K562 (cell line): ENCODE results near the gene TRAF1. TPM values are rescaled to one million over a fixed set of nuclear protein-coding genes. Genes with fewer than 3 reads are reported as not detected.

Experiments used
- ATAC-seq: fragments of 200-7000 bp; cut with Tn5 transposase; 3 replicates; pipeline ENCODE4 v1.9.1; 2020; ENCODE audit warnings: moderate library complexity
- BruUV-seq: library from RNA; stranded (reverse); fragments of 400-500 nt; replicated peaks from 2 replicates; lab custom pipeline; 2021; lab: Mats Ljungman, UMichigan
- CTCF ChIA-PET: fragments of 300-600 bp; formaldehyde crosslinking; extraction: SDS; loops from one replicate; lab custom pipeline; 2021; ENCODE audit warnings: low intra/inter-chr PET ratio; lab: Yijun Ruan, JAX
- POLR2A ChIA-PET: fragments of 300-600, 350-650 bp; sonication (Branson Sonifier 250); formaldehyde crosslinking; extraction: SDS; loops from one replicate; lab custom pipeline; 2021; ENCODE audit warnings: antibody characterized with exemption, inconsistent platforms; lab: Yijun Ruan, JAX
- DNase-seq, 4 experiments: peaks; one replicate each; pipeline versions ENCODE4 v3.0.0 to v3.0.0-alpha.2; 2011 to 2018; ENCODE audit warnings: low spot score in 3 of 4, mixed read lengths in 3 of 4; ENCODE audit errors: extremely low read depth in 1 of 4
- FAIRE-seq: peaks from 2 replicates; lab custom pipeline; 2011; peaks lifted over from hg19 to GRCh38; lab: Jason Lieb, UNC
- H2AFZ ChIP-seq: 2 replicates; pipeline ENCODE4 v1.6.0; 2011; ENCODE audit warnings: low read depth, low read length, control low read depth, inconsistent platforms
- H3K27ac ChIP-seq: fragments of 200-600 bp; 3 replicates; pipeline ENCODE4 v1.8.0; 2011; ENCODE audit warnings: low read depth, mild to moderate bottlenecking, control low read depth, inconsistent platforms, low read length, moderate library complexity, mixed read lengths; ENCODE audit errors: extremely low read depth
- H3K27me3 ChIP-seq, 2 experiments: fragments of 300-600 bp in 1 of 2; 2 replicates in 1 of 2; 3 replicates in 1 of 2; pipeline versions ENCODE4 v1.6.0 to v1.8.0; 2011; ENCODE audit warnings: inconsistent platforms in 2 of 2, low read length in 2 of 2, mild to moderate bottlenecking in 1 of 2, mixed read lengths in 1 of 2, moderate library complexity in 1 of 2; ENCODE audit not compliant: control insufficient read depth in 2 of 2, insufficient read depth in 2 of 2
- H3K36me3 ChIP-seq: fragments of 300-600 bp; 3 replicates; pipeline ENCODE4 v1.8.0; 2011; ENCODE audit warnings: mild to moderate bottlenecking, low read length, inconsistent platforms; ENCODE audit not compliant: control insufficient read depth, insufficient read depth
- H3K4me1 ChIP-seq, 2 experiments: fragments of 200-600 bp in 1 of 2; replicated peaks in 1 of 2; 2 replicates in 1 of 2; 3 replicates in 1 of 2; pipeline versions ENCODE4 v1.5.1 to v1.8.0; 2011; ENCODE audit warnings: inconsistent platforms in 2 of 2, low read length in 2 of 2, mild to moderate bottlenecking in 1 of 2, mixed read lengths in 1 of 2, moderate library complexity in 1 of 2; ENCODE audit not compliant: control insufficient read depth in 2 of 2, insufficient read depth in 2 of 2
- H3K4me2 ChIP-seq: 2 replicates; pipeline ENCODE4 v1.6.1; 2011; ENCODE audit warnings: low read length, control low read depth, inconsistent platforms, mixed read lengths; ENCODE audit not compliant: insufficient read depth
- H3K4me3 ChIP-seq: fragments of 200-600 bp; sonication (generic), shearing (Covaris generic); 2 replicates; pipeline ENCODE4 v1.5.1; 2016; ENCODE audit warnings: control low read depth, inconsistent platforms
- H3K79me2 ChIP-seq: fragments of 200-600 bp; 3 replicates; pipeline ENCODE4 v1.8.0; 2011; ENCODE audit warnings: low read length, inconsistent platforms; ENCODE audit not compliant: control insufficient read depth, insufficient read depth
- H3K9ac ChIP-seq, 2 experiments: 2 replicates each; pipeline versions ENCODE4 v1.6.0 to v1.6.1; 2011; ENCODE audit warnings: low read depth in 2 of 2, low read length in 2 of 2, control low read depth in 1 of 2, inconsistent platforms in 1 of 2, mild to moderate bottlenecking in 1 of 2, mixed read lengths in 1 of 2; ENCODE audit not compliant: insufficient read depth in 1 of 2
- H3K9me1 ChIP-seq: one replicate; pipeline ENCODE4 v1.6.0; 2011; ENCODE audit warnings: inconsistent platforms, mild to moderate bottlenecking, low read length, moderate library complexity; ENCODE audit not compliant: control insufficient read depth, insufficient read depth
- H3K9me3 ChIP-seq: replicated peaks from 2 replicates; pipeline ENCODE4 v1.5.1; 2011; ENCODE audit warnings: low read depth, low read length, inconsistent platforms; ENCODE audit not compliant: control insufficient read depth, insufficient read depth
- H4K20me1 ChIP-seq: replicated peaks from 2 replicates; pipeline ENCODE4 v1.6.1; 2011; ENCODE audit warnings: low read length, inconsistent platforms, mixed read lengths; ENCODE audit not compliant: control insufficient read depth, insufficient read depth
- CXXC5 ChIP-seq: fragments of 250-450 bp; sonication (Bioruptor Pico); IDR thresholded peaks from 2 replicates; pipeline ENCODE4 v1.8.0; 2022; ENCODE audit warnings: inconsistent platforms, mild to moderate bottlenecking, moderate library complexity
- HNRNPH1 ChIP-seq: fragments of 200-400 bp; formaldehyde crosslinking; optimal IDR thresholded peaks from 2 replicates; pipeline ENCODE3; 2017; ENCODE audit warnings: low read depth, mild to moderate bottlenecking, low read length, moderate library complexity
- NFIX ChIP-seq: fragments of 250-450 bp; sonication (Bioruptor Pico); IDR thresholded peaks from 2 replicates; pipeline ENCODE4 v1.4.0; 2020; ENCODE audit warnings: low read depth, mild to moderate bottlenecking, moderate library complexity
- RCOR1 ChIP-seq, 2 experiments: IDR thresholded peaks; 2 replicates each; pipeline ENCODE4 v1.6.1; 2012; ENCODE audit warnings: low read depth in 2 of 2, low read length in 2 of 2, borderline replicate concordance in 1 of 2, improper control_type of control experiment in 1 of 2
- RFX1 ChIP-seq: fragments of 450-650 bp; IDR thresholded peaks from 2 replicates; pipeline ENCODE4 v1.6.1; 2016; ENCODE audit warnings: mild to moderate bottlenecking, moderate library complexity
- THRAP3 ChIP-seq: fragments of 450-650 bp; IDR thresholded peaks from 2 replicates; pipeline ENCODE4 v1.6.1; 2016; ENCODE audit warnings: mild to moderate bottlenecking, inconsistent platforms, borderline replicate concordance
- WGBS: fragments of 100-300 bp; shearing (Covaris generic); methylation state at CpG from one replicate; pipeline ENCODE4 v1.1.6; 2016; ENCODE audit warnings: low coverage, mixed read lengths; ENCODE audit not compliant: insufficient coverage; ENCODE audit errors: missing lambda C conversion rate; 5-methylcytosine and 5-hydroxymethylcytosine counted together
- in situ Hi-C: fragments of 300-500 bp; cut with MboI; formaldehyde crosslinking; loops from 4 replicates; pipeline ENCODE4 v1.15.0; 2018; ENCODE audit warnings: inconsistent platforms, mixed read lengths
- intact Hi-C: fragments of 100-400 bp; cut with micrococcal nuclease; formaldehyde crosslinking; loops from 2 replicates; pipeline ENCODE4 v1.14.2; 2022
- polyA plus RNA-seq, 8 experiments: library from polyadenylated mRNA; depleted of rRNA in 4 of 8; stranded (reverse) in 5 of 8; unstranded in 3 of 8; fragments of >200 nt; fragmentation: Nextera tagmentation in 2 of 8; fragmentation: Illumina TruSeq in 1 of 8; extraction: Ambion mirVana in 2 of 8; extraction: Trizol in 1 of 8; gene quantifications; 2 replicates each; pipeline versions ENCODE4 v1.2.1 to v1.2.3, GENCODE V29; 2011 to 2014; ENCODE audit warnings: inconsistent platforms in 1 of 8, missing spikeins in 1 of 8
- total RNA-seq, 7 experiments: library from RNA; depleted of rRNA in 6 of 7; stranded (reverse); fragments of >200 nt in 6 of 7; fragmentation: Illumina TruSeq in 2 of 7; extraction: Trizol in 2 of 7; gene quantifications; 2 replicates each; pipeline versions ENCODE4 v1.2.1 to v1.2.3, GENCODE V29; 2011 to 2021; ENCODE audit warnings: low replicate concordance in 1 of 7
- TF ChIP-seq, protein P1 (sequence below): IDR thresholded peaks from 3 replicates; pipeline ENCODE4 v1.6.1; 2011; ENCODE audit warnings: borderline replicate concordance, mild to moderate bottlenecking, moderate library complexity; ENCODE audit not compliant: insufficient read length; ENCODE audit errors: extremely low read depth
- TF ChIP-seq, protein P2 (sequence below), 2 experiments: fragments of 450-650 bp in 1 of 2; sonication (generic) in 1 of 2; formaldehyde crosslinking; conservative IDR thresholded peaks; 2 replicates each; pipeline versions ENCODE4 v1.4.0 to v1.8.1; 2020 to 2022; ENCODE audit warnings: mild to moderate bottlenecking in 1 of 2, missing genetic modification reagents in 1 of 2
- TF ChIP-seq, protein P3 (sequence below): sonication (generic); formaldehyde crosslinking; IDR thresholded peaks from 2 replicates; pipeline ENCODE4 v1.8.1; 2023; ENCODE audit warnings: mild to moderate bottlenecking, missing genetic modification reagents
- TF ChIP-seq, protein P4 (sequence below), 2 experiments: fragments of 150-350 bp in 1 of 2; IDR thresholded peaks; 2 replicates each; pipeline ENCODE4 v1.6.1; 2012 to 2016; ENCODE audit warnings: low read depth in 2 of 2, low read length in 2 of 2, mild to moderate bottlenecking in 1 of 2, moderate library complexity in 1 of 2

Gene TRAF1
- total and polyA plus RNA-seq, 9 of the 15 experiments (the other 6 are each of a cell fraction or from before 2014, with no cell fraction given): 0.01 to 1.1 (median 0.04) TPM; not detected in 2

DNA sequence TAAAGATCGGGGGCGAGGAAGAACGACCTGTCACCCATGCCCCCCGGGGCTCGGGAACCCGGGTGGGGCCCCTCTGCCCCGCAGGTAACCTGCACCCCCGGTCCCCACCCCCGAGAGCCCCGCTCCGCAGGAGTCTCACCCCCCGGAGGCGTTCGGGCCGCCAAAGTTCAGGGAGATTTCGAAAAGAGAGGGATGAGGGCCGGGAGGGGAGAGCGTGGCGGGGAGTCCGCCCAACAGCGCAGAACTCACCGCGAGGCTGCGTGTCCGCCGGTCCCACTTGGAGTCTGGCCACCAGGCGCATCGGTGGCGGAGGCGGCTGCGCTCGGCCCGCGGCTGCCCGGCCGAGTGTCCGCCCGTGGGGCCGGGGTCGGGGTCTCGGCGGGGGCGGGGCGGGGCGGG, 49.8 kb downstream of the TRAF1 start, which contains the start of gene PHF19:
PHF19 (minus strand) TSS at position 347 of the 399 bp plus-strand sequence. CDS start 2,447 bp downstream, outside the sequence.
- Histone ChIP-seq H3K9me3 (no peaks in the 10 kb centered on the region), H3K9ac (peak within 1 kb of the TSS; percentile 98), H3K4me1 (peaks cover 49 to 51% of the 10 kb centered on the region in 2 experiments), H4K20me1 (no peaks in the 10 kb centered on the region), H3K79me2 (peaks cover 56% of the 10 kb centered on the region), H3K36me3 (peaks cover 49% of the 10 kb centered on the region), H3K27ac (peak within 1 kb of the TSS; percentile 95), H3K4me2 (peak within 1 kb of the TSS; percentile 100), H3K27me3 (no peaks in the 10 kb centered on the region; a peak in 1 of 5 replicates), H3K9me1 (no peaks in the 10 kb centered on the region), H2AFZ (peak within 1 kb of the TSS; percentile 77), H3K4me3 (peak within 1 kb of the TSS; percentile 74)
- peak in 1 of 4 experiments; percentile 94 for DNase-seq
- TF ChIP-seq NFIX (no peak), THRAP3 (no peak), CXXC5 (no peak), RFX1 (no peak), HNRNPH1 (no peak), RCOR1 (IDR thresholded peaks at IDR 0.05; ENCODE audit: borderline replicate concordance in 1 of 2, low read depth in 2 of 2, low read length in 2 of 2) (peak; percentile 30 to 61; a peak in 1 of 4 replicates)
- TF ChIP-seq, protein P1, sequence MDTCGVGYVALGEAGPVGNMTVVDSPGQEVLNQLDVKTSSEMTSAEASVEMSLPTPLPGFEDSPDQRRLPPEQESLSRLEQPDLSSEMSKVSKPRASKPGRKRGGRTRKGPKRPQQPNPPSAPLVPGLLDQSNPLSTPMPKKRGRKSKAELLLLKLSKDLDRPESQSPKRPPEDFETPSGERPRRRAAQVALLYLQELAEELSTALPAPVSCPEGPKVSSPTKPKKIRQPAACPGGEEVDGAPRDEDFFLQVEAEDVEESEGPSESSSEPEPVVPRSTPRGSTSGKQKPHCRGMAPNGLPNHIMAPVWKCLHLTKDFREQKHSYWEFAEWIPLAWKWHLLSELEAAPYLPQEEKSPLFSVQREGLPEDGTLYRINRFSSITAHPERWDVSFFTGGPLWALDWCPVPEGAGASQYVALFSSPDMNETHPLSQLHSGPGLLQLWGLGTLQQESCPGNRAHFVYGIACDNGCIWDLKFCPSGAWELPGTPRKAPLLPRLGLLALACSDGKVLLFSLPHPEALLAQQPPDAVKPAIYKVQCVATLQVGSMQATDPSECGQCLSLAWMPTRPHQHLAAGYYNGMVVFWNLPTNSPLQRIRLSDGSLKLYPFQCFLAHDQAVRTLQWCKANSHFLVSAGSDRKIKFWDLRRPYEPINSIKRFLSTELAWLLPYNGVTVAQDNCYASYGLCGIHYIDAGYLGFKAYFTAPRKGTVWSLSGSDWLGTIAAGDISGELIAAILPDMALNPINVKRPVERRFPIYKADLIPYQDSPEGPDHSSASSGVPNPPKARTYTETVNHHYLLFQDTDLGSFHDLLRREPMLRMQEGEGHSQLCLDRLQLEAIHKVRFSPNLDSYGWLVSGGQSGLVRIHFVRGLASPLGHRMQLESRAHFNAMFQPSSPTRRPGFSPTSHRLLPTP: no peak
- TF ChIP-seq, protein P2, sequence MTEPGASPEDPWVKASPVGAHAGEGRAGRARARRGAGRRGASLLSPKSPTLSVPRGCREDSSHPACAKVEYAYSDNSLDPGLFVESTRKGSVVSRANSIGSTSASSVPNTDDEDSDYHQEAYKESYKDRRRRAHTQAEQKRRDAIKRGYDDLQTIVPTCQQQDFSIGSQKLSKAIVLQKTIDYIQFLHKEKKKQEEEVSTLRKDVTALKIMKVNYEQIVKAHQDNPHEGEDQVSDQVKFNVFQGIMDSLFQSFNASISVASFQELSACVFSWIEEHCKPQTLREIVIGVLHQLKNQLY (CRISPR knock-in tag; conservative IDR thresholded peaks at IDR 0.05): peak in 1 of 2 experiments; percentile 59; a peak in 1 of 4 replicates
- TF ChIP-seq, protein P3, sequence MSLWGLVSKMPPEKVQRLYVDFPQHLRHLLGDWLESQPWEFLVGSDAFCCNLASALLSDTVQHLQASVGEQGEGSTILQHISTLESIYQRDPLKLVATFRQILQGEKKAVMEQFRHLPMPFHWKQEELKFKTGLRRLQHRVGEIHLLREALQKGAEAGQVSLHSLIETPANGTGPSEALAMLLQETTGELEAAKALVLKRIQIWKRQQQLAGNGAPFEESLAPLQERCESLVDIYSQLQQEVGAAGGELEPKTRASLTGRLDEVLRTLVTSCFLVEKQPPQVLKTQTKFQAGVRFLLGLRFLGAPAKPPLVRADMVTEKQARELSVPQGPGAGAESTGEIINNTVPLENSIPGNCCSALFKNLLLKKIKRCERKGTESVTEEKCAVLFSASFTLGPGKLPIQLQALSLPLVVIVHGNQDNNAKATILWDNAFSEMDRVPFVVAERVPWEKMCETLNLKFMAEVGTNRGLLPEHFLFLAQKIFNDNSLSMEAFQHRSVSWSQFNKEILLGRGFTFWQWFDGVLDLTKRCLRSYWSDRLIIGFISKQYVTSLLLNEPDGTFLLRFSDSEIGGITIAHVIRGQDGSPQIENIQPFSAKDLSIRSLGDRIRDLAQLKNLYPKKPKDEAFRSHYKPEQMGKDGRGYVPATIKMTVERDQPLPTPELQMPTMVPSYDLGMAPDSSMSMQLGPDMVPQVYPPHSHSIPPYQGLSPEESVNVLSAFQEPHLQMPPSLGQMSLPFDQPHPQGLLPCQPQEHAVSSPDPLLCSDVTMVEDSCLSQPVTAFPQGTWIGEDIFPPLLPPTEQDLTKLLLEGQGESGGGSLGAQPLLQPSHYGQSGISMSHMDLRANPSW (CRISPR knock-in tag): peak; percentile 71; the same call in 1 of the 2 replicates
- TF ChIP-seq, protein P4, sequence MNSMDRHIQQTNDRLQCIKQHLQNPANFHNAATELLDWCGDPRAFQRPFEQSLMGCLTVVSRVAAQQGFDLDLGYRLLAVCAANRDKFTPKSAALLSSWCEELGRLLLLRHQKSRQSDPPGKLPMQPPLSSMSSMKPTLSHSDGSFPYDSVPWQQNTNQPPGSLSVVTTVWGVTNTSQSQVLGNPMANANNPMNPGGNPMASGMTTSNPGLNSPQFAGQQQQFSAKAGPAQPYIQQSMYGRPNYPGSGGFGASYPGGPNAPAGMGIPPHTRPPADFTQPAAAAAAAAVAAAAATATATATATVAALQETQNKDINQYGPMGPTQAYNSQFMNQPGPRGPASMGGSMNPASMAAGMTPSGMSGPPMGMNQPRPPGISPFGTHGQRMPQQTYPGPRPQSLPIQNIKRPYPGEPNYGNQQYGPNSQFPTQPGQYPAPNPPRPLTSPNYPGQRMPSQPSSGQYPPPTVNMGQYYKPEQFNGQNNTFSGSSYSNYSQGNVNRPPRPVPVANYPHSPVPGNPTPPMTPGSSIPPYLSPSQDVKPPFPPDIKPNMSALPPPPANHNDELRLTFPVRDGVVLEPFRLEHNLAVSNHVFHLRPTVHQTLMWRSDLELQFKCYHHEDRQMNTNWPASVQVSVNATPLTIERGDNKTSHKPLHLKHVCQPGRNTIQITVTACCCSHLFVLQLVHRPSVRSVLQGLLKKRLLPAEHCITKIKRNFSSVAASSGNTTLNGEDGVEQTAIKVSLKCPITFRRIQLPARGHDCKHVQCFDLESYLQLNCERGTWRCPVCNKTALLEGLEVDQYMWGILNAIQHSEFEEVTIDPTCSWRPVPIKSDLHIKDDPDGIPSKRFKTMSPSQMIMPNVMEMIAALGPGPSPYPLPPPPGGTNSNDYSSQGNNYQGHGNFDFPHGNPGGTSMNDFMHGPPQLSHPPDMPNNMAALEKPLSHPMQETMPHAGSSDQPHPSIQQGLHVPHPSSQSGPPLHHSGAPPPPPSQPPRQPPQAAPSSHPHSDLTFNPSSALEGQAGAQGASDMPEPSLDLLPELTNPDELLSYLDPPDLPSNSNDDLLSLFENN (IDR thresholded peaks at IDR 0.05; ENCODE audit: low read depth in 2 of 2, low read length in 2 of 2): peak in 1 of 2 experiments; percentile 18; a peak in 1 of 4 replicates
- in situ Hi-C loops: no loop called here
- no peak for FAIRE-seq
- intact Hi-C loops: loop anchor here (1.0 to 10.0 kb wide), 4 partner anchors 8 to 198 kb away; partner anchors contain the start of genes CNTRL and PSMD5
- ChIA-PET CTCF (no interaction called here), POLR2A (interaction anchor here (0.5 to 15.5 kb wide), 11 partner anchors 7 to 200 kb away, joined by 3 to 464 read pairs (median 5); partner anchors contain the start of gene PSMD5)
- 1% methylated on average over 44 of the region's 45 CpGs for WGBS
- peak; percentile 11 for ATAC-seq
- TSS peak; percentile 84 for BruUV-seq
